C4-2B (cell line): ENCODE data around the gene AK5.

ENCODE experiments used
- CTCF ChIP-seq: fragments of 450-650 bp; conservative IDR thresholded peaks from 2 replicates; pipeline ENCODE4 v1.5.1; 2017; ENCODE audit warnings: mild to moderate bottlenecking
- ZFX ChIP-seq: fragments of 450-650 bp; IDR thresholded peaks from 2 replicates; pipeline ENCODE4 v1.6.1; 2017

DNA sequence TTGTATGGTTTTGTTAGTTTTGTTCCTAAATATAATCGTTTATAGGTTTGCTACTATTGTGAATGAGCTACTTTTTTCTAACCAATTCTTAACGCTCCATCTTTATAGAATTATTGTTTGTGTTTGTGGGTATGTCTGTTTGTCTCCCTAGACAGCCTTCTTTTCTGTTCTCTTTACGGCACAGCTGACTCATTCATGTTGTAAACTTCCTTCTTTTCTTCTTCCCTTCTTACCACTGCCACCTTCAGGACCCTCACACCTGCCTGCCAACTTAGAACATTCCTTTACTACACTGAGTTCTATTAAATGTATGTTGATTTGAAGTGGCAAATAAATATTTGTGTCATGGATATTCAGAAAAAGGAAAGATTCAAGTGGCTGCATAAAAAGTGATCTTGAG lies 29.1 kb downstream of the AK5 start:
- TF ChIP-seq CTCF: no peak
- no peak for TF ChIP-seq ZFX
